ENCODE results near the gene ILRUN.
"Not testable (repeated sequence)": the region's sequence is repeated elsewhere in the genome, so short reads cannot be mapped to it uniquely, and the experiment has no call there.

Gene ILRUN

DNA sequence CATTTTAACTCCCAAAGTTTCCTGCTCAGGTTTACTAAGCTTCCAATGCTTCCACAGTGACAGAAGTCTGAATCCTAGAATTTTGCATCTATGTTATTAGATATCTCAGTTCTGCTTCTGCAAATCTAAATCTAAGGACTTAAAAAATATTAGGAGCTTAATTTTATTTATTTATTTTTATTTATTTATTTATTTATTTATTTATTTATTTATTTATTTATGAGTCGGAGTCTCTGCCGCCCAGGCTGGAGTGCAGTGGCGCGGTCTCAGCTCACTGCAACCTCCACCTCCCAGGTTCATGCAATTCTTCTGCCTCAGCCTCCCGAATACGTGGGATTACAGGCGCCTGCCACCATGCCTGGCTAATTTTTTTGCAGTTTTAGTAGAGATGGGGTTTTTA, 46.3 kb downstream of the ILRUN start:
- peaks cover 11 to 23% of the 10 kb centered on the region in 2 donors for H3K36me3 ChIP-seq (ENCODE audit: control insufficient read depth in 1 of 2, insufficient read depth in 2 of 2, low read length in 2 of 2)
- not testable (repeated sequence) for H3K4me1 ChIP-seq (ENCODE audit: control insufficient read depth in 1 of 2, insufficient read depth in 2 of 2, low read length in 2 of 2); H3K27ac ChIP-seq (ENCODE audit: low read length); H3K27me3 ChIP-seq (ENCODE audit: low read depth, low read length); H3K9me3 ChIP-seq (ENCODE audit: control insufficient read depth in 1 of 2, low read length in 2 of 2); H3K4me3 ChIP-seq (ENCODE audit: low read depth in 1 of 2, low read length in 2 of 2)

- Histone ChIP-seq H3K4me3 (ENCODE audit: low read depth in 1 of 2, low read length in 2 of 2) (no peak overlapping the region), H3K9me3 (ENCODE audit: control insufficient read depth in 1 of 2, low read length in 2 of 2) (no peaks in the 10 kb centered on the region), H3K4me1 (ENCODE audit: control insufficient read depth in 1 of 2, insufficient read depth in 2 of 2, low read length in 2 of 2) (no peaks in the 10 kb centered on the region), H3K36me3 (ENCODE audit: control insufficient read depth in 1 of 2, insufficient read depth in 2 of 2, low read length in 2 of 2) (peaks cover 19% of the 10 kb centered on the region in 2 donors), H3K27me3 (ENCODE audit: low read depth, low read length) (no peaks in the 10 kb centered on the region), H3K27ac (ENCODE audit: low read length) (no peak overlapping the region)
Measured at GRCh38 chr6:34648806-34649205, 47.8 kb downstream of the ILRUN start.

Data from muscle layer of duodenum (tissue), 2 donors.